Mucosa of stomach (tissue), 1 donor: ENCODE measurements around the gene ZRANB2.

Experiments
- H3K27me3 ChIP-seq: one replicate; pipeline ENCODE4 v1.7.0; 2013; ENCODE audit warnings: mild to moderate bottlenecking, low read length; ENCODE audit not compliant: control insufficient read depth, insufficient read depth
- H3K36me3 ChIP-seq: one replicate; pipeline ENCODE4 v1.7.0; 2013; ENCODE audit warnings: low read length; ENCODE audit not compliant: control insufficient read depth, insufficient read depth
- H3K4me1 ChIP-seq: one replicate; pipeline ENCODE4 v1.7.0; 2013; ENCODE audit warnings: mild to moderate bottlenecking, low read length; ENCODE audit not compliant: control insufficient read depth, insufficient read depth
- H3K4me3 ChIP-seq: one replicate; pipeline ENCODE4 v1.7.0; 2013; ENCODE audit warnings: low read length
- H3K9ac ChIP-seq: one replicate; pipeline ENCODE4 v1.7.0; 2013; ENCODE audit warnings: mild to moderate bottlenecking, low read length, moderate library complexity
- H3K9me3 ChIP-seq: one replicate; pipeline ENCODE4 v1.7.0; 2013; ENCODE audit warnings: mild to moderate bottlenecking, low read length, moderate library complexity; ENCODE audit not compliant: control insufficient read depth
- donor health status: Pancreatic carcinoma.

The ZRANB2 gene

GRCh38 chr1:71088645-71089287 is 7.9 kb upstream of the ZRANB2 start:
- Histone ChIP-seq H3K4me1 (no peaks in the 10 kb centered on the region), H3K27me3 (no peaks in the 10 kb centered on the region), H3K9ac (no peak overlapping the region), H3K9me3 (no peaks in the 10 kb centered on the region), H3K36me3 (no peaks in the 10 kb centered on the region), H3K4me3 (no peak overlapping the region)

- no peaks in the 10 kb centered on the region for H3K9me3 ChIP-seq
- H3K4me3 ChIP-seq = no peak overlapping the region
- no peaks in the 10 kb centered on the region for H3K36me3 ChIP-seq
- no peaks in the 10 kb centered on the region for H3K4me1 ChIP-seq
- no peaks in the 10 kb centered on the region for H3K27me3 ChIP-seq
- H3K9ac ChIP-seq = no peak overlapping the region
Measured at GRCh38 chr1:71087713-71088112, 6.9 kb upstream of the ZRANB2 start.

GRCh38 chr1:71087060-71087459 is 6.2 kb upstream of the ZRANB2 start:
- Histone ChIP-seq H3K27me3 (no peaks in the 10 kb centered on the region), H3K9ac (no peak overlapping the region), H3K36me3 (no peaks in the 10 kb centered on the region), H3K4me3 (no peak overlapping the region), H3K4me1 (no peaks in the 10 kb centered on the region), H3K9me3 (no peaks in the 10 kb centered on the region)

- Histone ChIP-seq H3K4me1 (peaks cover 4% of the 10 kb centered on the region), H3K9me3 (no peaks in the 10 kb centered on the region), H3K36me3 (no peaks in the 10 kb centered on the region), H3K4me3 (no peak overlapping the region), H3K27me3 (no peaks in the 10 kb centered on the region), H3K9ac (no peak overlapping the region)
Measured at GRCh38 chr1:71086331-71086730, 5.5 kb upstream of the ZRANB2 start.

- H3K9me3 ChIP-seq = no peaks in the 10 kb centered on the region
- no peaks in the 10 kb centered on the region for H3K36me3 ChIP-seq
- no peak overlapping the region for H3K4me3 ChIP-seq
- no peaks in the 10 kb centered on the region for H3K27me3 ChIP-seq
- no peak overlapping the region for H3K9ac ChIP-seq
- H3K4me1 ChIP-seq = peaks cover 13% of the 10 kb centered on the region
Measured at GRCh38 chr1:71083271-71083670, 2.4 kb upstream of the ZRANB2 start.

GRCh38 chr1:71081697-71082080 is 854 bp upstream of the ZRANB2 start:
- Histone ChIP-seq H3K4me3 (peak overlapping the region; percentile 97), H3K9me3 (no peaks in the 10 kb centered on the region), H3K4me1 (peaks cover 13% of the 10 kb centered on the region), H3K9ac (no peak overlapping the region), H3K27me3 (no peaks in the 10 kb centered on the region), H3K36me3 (no peaks in the 10 kb centered on the region)

- Histone ChIP-seq H3K27me3 (no peaks in the 10 kb centered on the region), H3K9ac (peak overlapping the region; percentile 97), H3K9me3 (no peaks in the 10 kb centered on the region), H3K36me3 (no peaks in the 10 kb centered on the region), H3K4me1 (peaks cover 13% of the 10 kb centered on the region), H3K4me3 (peak overlapping the region; percentile 97)
Measured at GRCh38 chr1:71080230-71080738, 551 bp downstream of the ZRANB2 start.

GRCh38 chr1:71074681-71075080 is 6.2 kb downstream of the ZRANB2 start:
- no peaks in the 10 kb centered on the region for H3K36me3 ChIP-seq

GRCh38 chr1:71072273-71072672 is 8.6 kb downstream of the ZRANB2 start:
- Histone ChIP-seq H3K9ac (no peak overlapping the region), H3K9me3 (no peaks in the 10 kb centered on the region), H3K36me3 (no peaks in the 10 kb centered on the region)

More at GRCh38 chr1:71074681-71075080, 6.2 kb downstream of the ZRANB2 start:
- no peaks in the 10 kb centered on the region for H3K27me3 ChIP-seq
- no peaks in the 10 kb centered on the region for H3K9me3 ChIP-seq
- H3K4me1 ChIP-seq = peaks cover 7% of the 10 kb centered on the region
- H3K9ac ChIP-seq = no peak overlapping the region
- no peak overlapping the region for H3K4me3 ChIP-seq

GRCh38 chr1:71071720-71072119 is 9.1 kb downstream of the ZRANB2 start:
- Histone ChIP-seq H3K4me3 (no peak overlapping the region), H3K36me3 (no peaks in the 10 kb centered on the region), H3K9me3 (no peaks in the 10 kb centered on the region), H3K4me1 (no peaks in the 10 kb centered on the region), H3K9ac (no peak overlapping the region), H3K27me3 (no peaks in the 10 kb centered on the region)

More at GRCh38 chr1:71072273-71072672, 8.6 kb downstream of the ZRANB2 start:
- no peaks in the 10 kb centered on the region for H3K27me3 ChIP-seq
- no peak overlapping the region for H3K4me3 ChIP-seq
- H3K4me1 ChIP-seq = no peaks in the 10 kb centered on the region

GRCh38 chr1:71068325-71069240 is 12.3 kb downstream of the ZRANB2 start:
- no peaks in the 10 kb centered on the region for H3K36me3 ChIP-seq
- no peaks in the 10 kb centered on the region for H3K9me3 ChIP-seq
- H3K4me1 ChIP-seq = no peaks in the 10 kb centered on the region
- no peaks in the 10 kb centered on the region for H3K27me3 ChIP-seq
- H3K4me3 ChIP-seq = no peak overlapping the region
- no peak overlapping the region for H3K9ac ChIP-seq

GRCh38 chr1:71054791-71055190 is 26.0 kb downstream of the ZRANB2 start:
- no peak overlapping the region for H3K4me3 ChIP-seq
- no peaks in the 10 kb centered on the region for H3K4me1 ChIP-seq
- H3K9me3 ChIP-seq = no peaks in the 10 kb centered on the region
- no peaks in the 10 kb centered on the region for H3K36me3 ChIP-seq
- H3K27me3 ChIP-seq = peaks cover 2% of the 10 kb centered on the region
- no peak overlapping the region for H3K9ac ChIP-seq
